H1 (cell line): ENCODE measurements around the gene SYCE1L. TPM values are rescaled to one million over a fixed set of nuclear protein-coding genes. Genes with fewer than 3 reads are reported as not detected.

Source experiments
- CTCF ChIA-PET: fragments of 300-600 bp; sonication (Branson Sonifier 250); formaldehyde crosslinking; loops from one replicate; lab custom pipeline; 2021; ENCODE audit not compliant: partially characterized antibody; lab: Charles Lee
- POLR2A ChIA-PET: fragments of 300-600 bp; sonication (Branson Sonifier 250); formaldehyde crosslinking; loops from one replicate; lab custom pipeline; 2021; ENCODE audit warnings: inconsistent platforms; ENCODE audit not compliant: partially characterized antibody; lab: Charles Lee
- DNase-seq, 2 experiments: peaks; one replicate each; pipeline versions ENCODE4 v3.0.0 to v3.0.0-alpha.2; 2010 to 2022; ENCODE audit warnings: low spot score in 2 of 2, low read depth in 1 of 2, mixed read lengths in 1 of 2
- FAIRE-seq: peaks from 2 replicates; lab custom pipeline; 2011; peaks lifted over from hg19 to GRCh38; lab: Jason Lieb, UNC
- H2AFZ ChIP-seq: 2 replicates; pipeline ENCODE4 v1.8.1; 2012; ENCODE audit warnings: low read length, inconsistent platforms
- H2AK5ac ChIP-seq: 2 replicates; pipeline ENCODE4 v1.6.1; 2013; ENCODE audit warnings: low read depth, low read length
- H2BK120ac ChIP-seq: replicated peaks from 2 replicates; pipeline ENCODE3; 2013; ENCODE audit warnings: low read depth, low read length, inconsistent platforms
- H2BK12ac ChIP-seq: 2 replicates; pipeline ENCODE4 v1.6.1; 2013; ENCODE audit warnings: low read depth, low read length
- H2BK15ac ChIP-seq: 2 replicates; pipeline ENCODE4 v1.6.1; 2013; ENCODE audit warnings: low read length
- H2BK20ac ChIP-seq: 2 replicates; pipeline ENCODE4 v1.6.1; 2013; ENCODE audit warnings: low read length
- H2BK5ac ChIP-seq: 2 replicates; pipeline ENCODE4 v1.6.1; 2013; ENCODE audit warnings: low read depth, low read length
- H3K14ac ChIP-seq: 2 replicates; pipeline ENCODE4 v1.6.1; 2013; ENCODE audit warnings: inconsistent platforms; ENCODE audit not compliant: insufficient read length
- H3K18ac ChIP-seq: 2 replicates; pipeline ENCODE4 v1.6.1; 2013; ENCODE audit warnings: low read length; ENCODE audit errors: extremely low read depth
- H3K23ac ChIP-seq: 2 replicates; pipeline ENCODE4 v1.6.1; 2013; ENCODE audit warnings: inconsistent platforms; ENCODE audit not compliant: insufficient read length
- H3K23me2 ChIP-seq: 2 replicates; pipeline ENCODE4 v1.6.1; 2013; ENCODE audit warnings: low read depth, low read length
- H3K27ac ChIP-seq: 2 replicates; pipeline ENCODE4 v1.6.1; 2011; ENCODE audit warnings: low read depth, low read length, inconsistent platforms
- H3K27me3 ChIP-seq, 4 experiments: replicated peaks in 1 of 4; 1 replicate in 1 of 4; 2 replicates in 3 of 4; pipeline versions ENCODE4 v1.6.1 to v1.8.1; 2011 to 2013; ENCODE audit warnings: low read length in 3 of 4, mild to moderate bottlenecking in 3 of 4, inconsistent platforms in 2 of 4, mixed read lengths in 2 of 4, moderate library complexity in 1 of 4; ENCODE audit not compliant: control insufficient read depth in 3 of 4, insufficient read depth in 3 of 4; ENCODE audit errors: extremely low read depth in 1 of 4
- H3K36me3 ChIP-seq, 4 experiments: 2 replicates each; pipeline versions ENCODE4 v1.6.1 to v1.8.1; 2011 to 2013; ENCODE audit warnings: mild to moderate bottlenecking in 4 of 4, low read length in 3 of 4, moderate library complexity in 2 of 4, control low read depth in 1 of 4, inconsistent platforms in 1 of 4; ENCODE audit not compliant: insufficient read depth in 4 of 4, control insufficient read depth in 2 of 4
- H3K4ac ChIP-seq: replicated peaks from 2 replicates; pipeline ENCODE3; 2013; ENCODE audit warnings: low read length, low read depth, mixed read lengths, inconsistent platforms; ENCODE audit not compliant: insufficient read length
- H3K4me1 ChIP-seq, 4 experiments: replicated peaks in 1 of 4; 1 replicate in 1 of 4; 2 replicates in 3 of 4; pipeline versions ENCODE4 v1.6.1 to v1.8.1; 2011 to 2013; ENCODE audit warnings: low read length in 3 of 4, inconsistent platforms in 2 of 4, mixed read lengths in 1 of 4; ENCODE audit not compliant: insufficient read depth in 4 of 4, control insufficient read depth in 3 of 4
- H3K4me2 ChIP-seq, 2 experiments: 2 replicates each; pipeline versions ENCODE4 v1.6.1 to v1.8.1; 2011 to 2013; ENCODE audit warnings: low read depth in 2 of 2, low read length in 2 of 2, control low read depth in 1 of 2, inconsistent platforms in 1 of 2, mild to moderate bottlenecking in 1 of 2; ENCODE audit not compliant: insufficient read depth in 1 of 2
- H3K4me3 ChIP-seq, 4 experiments: fragments of 200-600, 300-600 bp in 1 of 4; sonication (generic), shearing (Covaris generic), sonication (Bioruptor Twin) in 1 of 4; 2 replicates each; pipeline versions ENCODE4 v1.5.1 to v1.8.1; 2011 to 2016; ENCODE audit warnings: low read length in 4 of 4, low read depth in 3 of 4, control low read depth in 2 of 4, inconsistent platforms in 2 of 4, mild to moderate bottlenecking in 2 of 4, mixed read lengths in 1 of 4, moderate library complexity in 1 of 4; ENCODE audit not compliant: insufficient read depth in 2 of 4; ENCODE audit errors: extremely low read depth in 1 of 4
- H3K56ac ChIP-seq: replicated peaks from 2 replicates; pipeline ENCODE3; 2013; ENCODE audit warnings: low read depth, mild to moderate bottlenecking, mixed read lengths, low read length, inconsistent platforms; ENCODE audit not compliant: insufficient read length
- H3K79me1 ChIP-seq: 2 replicates; pipeline ENCODE4 v1.6.1; 2013; ENCODE audit warnings: low read depth, low read length, control low read depth
- H3K79me2 ChIP-seq, 2 experiments: 2 replicates each; pipeline versions ENCODE4 v1.6.1 to v1.8.1; 2012 to 2013; ENCODE audit warnings: low read length in 2 of 2, mild to moderate bottlenecking in 2 of 2, inconsistent platforms in 1 of 2; ENCODE audit not compliant: insufficient read depth in 2 of 2, control insufficient read depth in 1 of 2
- H3K9ac ChIP-seq, 4 experiments: replicated peaks in 1 of 4; 1 replicate in 1 of 4; 2 replicates in 3 of 4; pipeline versions ENCODE4 v1.6.1 to v1.8.1; 2011 to 2013; ENCODE audit warnings: low read depth in 3 of 4, low read length in 3 of 4, control low read depth in 2 of 4, mild to moderate bottlenecking in 2 of 4, moderate library complexity in 2 of 4, inconsistent platforms in 1 of 4; ENCODE audit errors: extremely low read depth in 1 of 4
- H3K9me3 ChIP-seq, 2 experiments: 2 replicates each; pipeline versions ENCODE4 v1.6.1 to v1.8.1; 2012 to 2013; ENCODE audit warnings: mild to moderate bottlenecking in 2 of 2, moderate library complexity in 2 of 2, control low read depth in 1 of 2, inconsistent platforms in 1 of 2, low read depth in 1 of 2, low read length in 1 of 2, mixed read lengths in 1 of 2; ENCODE audit not compliant: insufficient read depth in 2 of 2
- H4K20me1 ChIP-seq, 2 experiments: replicated peaks in 1 of 2; 2 replicates each; pipeline versions ENCODE3 to v1.8.1; 2011 to 2013; ENCODE audit warnings: inconsistent platforms in 2 of 2, low read length in 2 of 2, mild to moderate bottlenecking in 1 of 2; ENCODE audit not compliant: insufficient read depth in 2 of 2, control insufficient read depth in 1 of 2
- H4K5ac ChIP-seq: 2 replicates; pipeline ENCODE4 v1.6.1; 2013; ENCODE audit warnings: low read length, low read depth, mixed read lengths, inconsistent platforms; ENCODE audit not compliant: insufficient read length
- H4K8ac ChIP-seq: 2 replicates; pipeline ENCODE4 v1.8.0; 2013; ENCODE audit warnings: mild to moderate bottlenecking, moderate library complexity, low read length, inconsistent platforms; ENCODE audit not compliant: insufficient read depth; ENCODE audit errors: extremely low read depth
- H4K91ac ChIP-seq: replicated peaks from 2 replicates; pipeline ENCODE3; 2013; ENCODE audit warnings: low read length, mixed read lengths, inconsistent platforms; ENCODE audit not compliant: insufficient read length
- ATF3 ChIP-seq: IDR thresholded peaks from 2 replicates; pipeline ENCODE4 v1.6.1; 2011; ENCODE audit warnings: low read depth, mild to moderate bottlenecking, low read length; ENCODE audit not compliant: insufficient read depth
- BCL11A ChIP-seq, 2 experiments: IDR thresholded peaks; one replicate each; pipeline ENCODE4 v1.6.1; 2011; ENCODE audit warnings: low read depth in 2 of 2, low read length in 2 of 2, mild to moderate bottlenecking in 2 of 2
- MAX ChIP-seq: IDR thresholded peaks from 2 replicates; pipeline ENCODE4 v1.6.1; 2012; ENCODE audit warnings: inconsistent platforms
- RBBP5 ChIP-seq: IDR thresholded peaks from 2 replicates; pipeline ENCODE4 v1.7.1; 2012; ENCODE audit warnings: low read depth, mild to moderate bottlenecking, inconsistent platforms, low read length, moderate library complexity, borderline replicate concordance
- SIN3A ChIP-seq, 2 experiments: IDR thresholded peaks in 1 of 2; conservative IDR thresholded peaks in 1 of 2; 2 replicates each; pipeline ENCODE4 v1.6.1; 2011 to 2012; ENCODE audit warnings: low read length in 2 of 2, improper control_type of control experiment in 1 of 2, low read depth in 1 of 2, mild to moderate bottlenecking in 1 of 2
- WGBS, 2 experiments: shearing (Covaris generic) in 1 of 2; methylation state at CpG; one replicate each; pipeline versions ENCODE4 v1.1.6 to v1.1.7; 2013 to 2015; ENCODE audit warnings: low lambda C conversion rate in 2 of 2, mixed read lengths in 2 of 2, inconsistent platforms in 1 of 2, low coverage in 1 of 2, missing lambda C conversion rate in 1 of 2; ENCODE audit not compliant: insufficient replicate concordance in 2 of 2, insufficient coverage in 1 of 2, insufficient read length in 1 of 2; ENCODE audit errors: extremely low coverage in 1 of 2, missing lambda C conversion rate in 1 of 2; 5-methylcytosine and 5-hydroxymethylcytosine counted together
- polyA plus RNA-seq, 7 experiments: library from polyadenylated mRNA; depleted of rRNA in 3 of 7; stranded (reverse) in 5 of 7; unstranded in 2 of 7; fragments of >200 nt in 5 of 7; fragments of 200-250 nt in 2 of 7; gene quantifications; 1 replicate in 5 of 7; 2 replicates in 1 of 7; 4 replicates in 1 of 7; pipeline versions ENCODE4 v1.2.1 to v1.2.3, GENCODE V29; 2011 to 2013; ENCODE audit warnings: missing spikeins in 2 of 7, mixed read lengths in 2 of 7
- total RNA-seq: library from RNA; stranded (reverse); fragmentation: NEBNext Ultra II Directional; extraction: Animal tissue kit (Norgen Biotek cat#: 25700); gene quantifications from 2 replicates; pipeline ENCODE4 v1.2.1, GENCODE V29; 2021

The SYCE1L gene
- total and polyA plus RNA-seq, 2 of the 8 experiments (the other 6 are each of a cell fraction or from before 2014, with no cell fraction given) = 5.8 to 6.8 TPM

GRCh38 chr16:77165006-77165405 lies 34.2 kb upstream of the SYCE1L start:
- DNase-seq (no peak), FAIRE-seq (no peak)
- TF ChIP-seq SIN3A (conservative IDR thresholded peaks at IDR 0.05 in 1 of 2, IDR thresholded peaks at IDR 0.05 in 1 of 2; ENCODE audit: low read depth in 1 of 2, low read length in 2 of 2) (no peak), ATF3 (no peak), MAX (no peak), RBBP5 (no peak), BCL11A (IDR thresholded peaks at IDR 0.05; ENCODE audit: low read depth in 2 of 2, low read length in 2 of 2) (no peak)
- H3K27me3 ChIP-seq = no peaks in the 10 kb centered on the region
- no peak overlapping the region for H4K5ac ChIP-seq
- H3K79me2 ChIP-seq = no peaks in the 10 kb centered on the region
- no peaks in the 10 kb centered on the region for H3K23me2 ChIP-seq
- H3K4ac ChIP-seq = no peak overlapping the region
- H4K20me1 ChIP-seq = no peaks in the 10 kb centered on the region
- H3K4me1 ChIP-seq = no peaks in the 10 kb centered on the region
- no peak overlapping the region for H2BK12ac ChIP-seq
- no peak overlapping the region for H2BK15ac ChIP-seq
- no peak overlapping the region for H3K27ac ChIP-seq
- WGBS, 2 experiments = 90% methylated on average over 2 of the region's 2 CpGs; no CpG with 5 or more reads in 1 of the 2 experiments
- H3K56ac ChIP-seq = no peak overlapping the region
- no peak overlapping the region for H3K9ac ChIP-seq
- no peak overlapping the region for H3K4me2 ChIP-seq
- CTCF ChIA-PET = interaction anchor here (0.7 to 1.7 kb wide), 4 partner anchors 12 to 805 kb away, joined by 3 read pairs; no protein-coding TSS in a partner anchor
- H4K8ac ChIP-seq = no peak overlapping the region
- no peak overlapping the region for H2BK20ac ChIP-seq
- no peaks in the 10 kb centered on the region for H3K9me3 ChIP-seq
- H3K36me3 ChIP-seq = no peaks in the 10 kb centered on the region
- no peak overlapping the region for H4K91ac ChIP-seq
- no peak overlapping the region for H2BK5ac ChIP-seq
- no peak overlapping the region for H3K14ac ChIP-seq
- H3K79me1 ChIP-seq = no peaks in the 10 kb centered on the region
- H3K23ac ChIP-seq = no peak overlapping the region
- no peak overlapping the region for H2AFZ ChIP-seq
- H2AK5ac ChIP-seq = no peak overlapping the region
- no peak overlapping the region for H3K18ac ChIP-seq
- POLR2A ChIA-PET = no interaction called here
- no peak overlapping the region for H2BK120ac ChIP-seq
- no peak overlapping the region for H3K4me3 ChIP-seq
